ENCODE measurements around the gene ALDH7A1.

GRCh38 chr5:126579716-126580115, 15.3 kb downstream of the ALDH7A1 start:
- no peak for TF ChIP-seq CTCF (IDR thresholded peaks at IDR 0.05; ENCODE audit: low read depth, low read length)
- no peak for TF ChIP-seq POLR2A (IDR thresholded peaks at IDR 0.05; ENCODE audit: extremely low read depth, insufficient read length)

All from NB4 (cell line).